GM18519 (cell line): ENCODE data around the gene KIAA1328.

Experiments
- ATAC-seq: cut with Tn5 transposase; IDR thresholded peaks from one replicate; pipeline ENCODE4 v1.9.1; 2021; ENCODE audit warnings: mild to moderate bottlenecking, moderate library complexity; ENCODE audit not compliant: unreplicated experiment, low FRiP score

The KIAA1328 gene

DNA sequence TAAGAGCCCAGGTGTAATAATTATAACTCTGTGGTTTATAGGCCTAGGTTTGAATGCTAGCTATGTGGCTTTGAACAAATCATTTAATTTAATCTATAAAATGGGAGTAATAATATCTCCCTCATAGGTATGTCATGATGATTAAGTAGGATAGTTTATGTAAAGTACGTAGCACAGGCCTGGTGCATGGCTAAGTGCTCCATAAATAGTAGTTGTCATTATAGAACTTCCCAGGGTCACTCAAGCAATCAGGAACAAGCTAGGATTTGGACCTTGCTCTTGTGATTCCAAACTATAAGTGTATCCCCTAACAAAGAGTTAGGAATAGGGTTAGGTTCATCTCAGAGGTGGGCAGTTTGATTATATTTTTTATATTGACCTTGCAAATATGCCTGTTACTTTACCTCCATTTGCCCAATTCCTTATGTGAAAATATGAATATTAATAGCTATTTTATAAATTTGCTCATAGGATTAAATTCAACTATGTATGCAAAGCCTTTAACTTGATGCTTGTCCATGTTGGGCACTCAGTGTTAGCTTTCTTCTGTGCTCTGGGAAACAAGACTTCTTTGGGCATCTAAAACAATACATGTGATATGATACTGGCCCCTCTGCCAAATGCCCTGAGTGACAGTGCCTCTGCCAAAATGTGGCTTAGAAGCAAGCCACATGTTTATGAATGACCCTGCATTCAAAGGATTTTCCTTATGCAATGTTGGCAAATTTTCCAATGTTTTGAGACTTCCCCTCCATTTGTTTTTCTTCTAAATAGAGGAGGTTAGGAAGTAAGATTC is 353.6 kb downstream of the KIAA1328 start:
- ATAC-seq = no peak

DNA sequence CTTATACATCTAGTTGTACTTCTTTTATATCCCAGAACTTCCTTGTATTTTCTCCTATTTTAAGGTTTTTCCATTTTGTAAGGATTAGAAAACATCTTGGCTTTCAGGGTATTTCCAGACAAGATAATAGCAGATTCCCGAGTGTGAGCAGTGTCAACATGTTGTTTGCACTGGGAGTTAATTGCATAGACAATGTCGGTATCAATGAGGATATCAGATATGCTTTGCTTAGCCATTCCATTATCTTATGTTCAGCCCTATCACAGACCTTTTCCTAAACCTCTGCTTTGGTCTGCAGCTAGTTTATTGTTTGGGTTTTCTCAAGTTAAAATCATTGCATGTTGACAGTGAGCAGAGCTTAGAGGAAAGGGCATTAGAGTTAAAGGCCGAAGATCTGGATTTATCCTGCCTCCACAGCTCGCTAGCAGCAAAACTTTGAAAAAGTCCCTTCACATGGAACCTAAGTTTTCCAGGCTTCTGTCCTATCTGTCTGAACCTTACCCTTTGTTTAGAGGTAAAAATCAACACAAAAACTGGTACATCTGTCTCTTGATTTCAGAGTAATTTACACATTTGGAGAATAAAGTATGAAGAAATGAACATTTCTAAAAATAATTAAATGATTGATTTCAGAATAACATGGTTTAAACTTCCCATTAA is 355.4 kb downstream of the KIAA1328 start:
- no peak for ATAC-seq

- no peak for ATAC-seq
These were observed 359.3 kb downstream of the KIAA1328 start for GRCh38 chr18:37188016-37188791.

DNA sequence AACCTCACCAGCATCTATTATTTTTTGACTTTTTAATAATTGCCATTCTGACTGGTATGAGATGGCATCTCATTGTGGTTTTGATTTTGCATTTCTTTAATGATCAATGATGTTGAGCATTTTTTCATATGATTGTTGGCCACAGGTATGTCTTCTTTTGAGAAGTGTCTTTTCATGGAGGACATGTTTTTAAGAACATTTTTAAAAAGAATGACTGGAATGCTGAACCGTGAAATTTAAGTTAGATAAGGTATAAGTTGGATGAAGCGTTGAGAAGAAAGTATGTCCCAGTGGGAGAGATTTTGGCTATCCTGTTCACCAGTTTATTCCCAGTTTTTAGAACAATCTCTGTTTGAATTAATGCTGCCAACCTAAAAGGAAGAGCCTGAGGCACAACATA is 370.8 kb downstream of the KIAA1328 start:
- no peak for ATAC-seq

- ATAC-seq = no peak
These were observed 378.4 kb downstream of the KIAA1328 start for GRCh38 chr18:37207343-37207742.

DNA sequence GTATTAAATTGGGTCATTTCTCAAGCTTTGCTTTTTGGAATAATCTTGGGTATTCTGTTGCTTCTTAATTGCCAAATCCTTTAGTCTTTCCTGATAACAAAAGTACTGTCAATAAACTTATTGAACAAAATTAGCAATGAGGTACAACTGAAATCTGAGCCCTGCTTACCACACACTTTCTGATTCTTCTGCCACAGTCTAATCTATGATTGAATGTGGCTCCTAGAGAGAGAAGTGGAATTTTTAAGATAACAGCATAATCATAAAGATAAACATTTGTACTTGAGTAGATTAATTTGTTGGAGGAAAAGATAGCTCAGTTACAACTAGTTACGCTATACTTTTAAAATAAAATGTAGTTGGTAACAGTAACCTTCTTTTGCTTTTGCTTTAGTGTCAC is 381.9 kb downstream of the KIAA1328 start:
- ATAC-seq = no peak

DNA sequence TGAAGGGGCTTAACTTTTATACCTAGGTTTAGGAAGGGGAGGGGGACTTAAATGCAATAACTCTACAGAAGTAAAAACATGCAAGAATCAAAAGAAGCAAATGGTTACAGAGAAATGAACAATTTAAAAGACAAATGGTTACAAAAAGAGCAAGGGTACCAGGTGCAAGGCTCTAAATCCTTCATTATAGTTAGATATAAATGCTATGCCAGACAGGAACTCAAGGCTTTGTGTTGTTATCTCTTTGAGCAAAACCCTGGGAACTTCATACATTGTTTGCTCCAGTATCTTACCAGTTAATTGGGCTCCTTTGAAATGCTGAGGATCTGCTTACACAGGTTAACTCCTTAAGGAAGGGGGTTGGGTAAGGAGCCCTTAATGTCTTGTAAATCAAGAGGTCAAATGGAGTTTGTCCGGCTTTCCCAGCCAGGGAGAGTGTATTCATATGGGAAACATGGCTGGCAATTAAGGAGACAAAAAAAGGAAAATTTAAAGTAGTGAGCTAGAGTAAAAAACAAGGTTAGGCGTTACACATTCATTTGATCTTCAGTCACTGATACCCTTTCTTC is 389.2 kb downstream of the KIAA1328 start:
- ATAC-seq = no peak

DNA sequence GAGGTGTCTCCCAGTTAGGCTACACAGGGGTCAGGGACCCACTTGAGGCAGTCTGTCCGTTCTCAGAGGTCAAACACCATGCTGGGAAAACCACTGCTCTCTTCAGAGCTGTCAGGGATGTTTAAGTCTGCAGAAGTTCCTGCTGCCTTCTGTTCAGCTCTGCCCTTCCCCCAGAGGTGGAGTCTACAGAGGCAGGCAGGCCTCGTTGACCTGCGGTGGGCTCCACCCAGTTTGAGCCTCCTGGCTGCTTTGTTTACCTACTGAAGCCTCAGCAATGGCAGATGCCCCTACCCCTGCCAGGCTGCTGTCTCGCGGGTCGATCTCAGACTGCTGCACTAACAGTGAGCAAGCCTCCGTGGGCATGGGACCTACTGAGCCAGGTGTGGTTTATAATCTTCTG is 390.3 kb downstream of the KIAA1328 start:
- ATAC-seq = no peak

GRCh38 chr18:37222354-37222998 is 393.5 kb downstream of the KIAA1328 start:
- no peak for ATAC-seq

DNA sequence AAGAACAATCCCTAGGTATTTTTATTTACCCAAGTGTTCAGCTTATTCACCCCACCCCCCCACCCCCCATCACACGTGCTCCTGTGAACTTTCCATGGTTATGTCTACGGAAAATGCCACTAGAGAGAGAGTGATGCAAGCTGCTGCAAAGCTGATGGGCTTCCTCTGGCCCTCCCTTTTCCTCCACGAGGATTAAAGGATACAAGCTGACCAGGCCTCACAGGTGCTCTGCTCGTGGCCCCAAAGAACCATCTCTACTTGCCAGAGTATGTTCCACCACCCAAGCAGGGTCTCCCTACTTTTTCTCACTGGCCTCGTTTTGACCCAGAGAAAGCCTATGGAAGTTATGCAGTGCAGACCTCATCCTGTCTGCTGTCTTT is 394.1 kb downstream of the KIAA1328 start:
- ATAC-seq = no peak

- no peak for ATAC-seq
These were observed 396.4 kb downstream of the KIAA1328 start for GRCh38 chr18:37225279-37225678.

GRCh38 chr18:37230768-37231167 is 401.8 kb downstream of the KIAA1328 start:
- ATAC-seq = no peak

DNA sequence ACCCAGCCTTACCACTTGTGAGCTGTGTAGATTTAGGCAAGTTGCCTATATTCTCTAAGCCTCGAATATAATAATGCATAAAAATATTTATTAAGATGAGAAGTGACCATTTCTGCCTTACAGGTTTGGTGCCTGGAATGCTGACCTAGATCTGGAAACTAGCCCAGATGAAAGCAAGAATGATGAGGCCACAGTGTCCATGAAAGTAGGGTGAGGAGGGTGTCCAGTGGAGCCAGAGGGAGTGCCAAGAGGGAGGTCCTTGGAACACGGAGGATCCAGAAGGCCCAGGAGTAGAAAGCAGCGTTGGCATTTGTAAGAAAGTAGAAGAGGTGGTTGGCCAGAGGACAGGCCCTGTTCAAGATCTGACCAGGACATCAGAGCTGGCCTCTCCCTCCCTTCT is 402.3 kb downstream of the KIAA1328 start:
- ATAC-seq = no peak

- no peak for ATAC-seq
These were observed 406.7 kb downstream of the KIAA1328 start for GRCh38 chr18:37235583-37235982.

DNA sequence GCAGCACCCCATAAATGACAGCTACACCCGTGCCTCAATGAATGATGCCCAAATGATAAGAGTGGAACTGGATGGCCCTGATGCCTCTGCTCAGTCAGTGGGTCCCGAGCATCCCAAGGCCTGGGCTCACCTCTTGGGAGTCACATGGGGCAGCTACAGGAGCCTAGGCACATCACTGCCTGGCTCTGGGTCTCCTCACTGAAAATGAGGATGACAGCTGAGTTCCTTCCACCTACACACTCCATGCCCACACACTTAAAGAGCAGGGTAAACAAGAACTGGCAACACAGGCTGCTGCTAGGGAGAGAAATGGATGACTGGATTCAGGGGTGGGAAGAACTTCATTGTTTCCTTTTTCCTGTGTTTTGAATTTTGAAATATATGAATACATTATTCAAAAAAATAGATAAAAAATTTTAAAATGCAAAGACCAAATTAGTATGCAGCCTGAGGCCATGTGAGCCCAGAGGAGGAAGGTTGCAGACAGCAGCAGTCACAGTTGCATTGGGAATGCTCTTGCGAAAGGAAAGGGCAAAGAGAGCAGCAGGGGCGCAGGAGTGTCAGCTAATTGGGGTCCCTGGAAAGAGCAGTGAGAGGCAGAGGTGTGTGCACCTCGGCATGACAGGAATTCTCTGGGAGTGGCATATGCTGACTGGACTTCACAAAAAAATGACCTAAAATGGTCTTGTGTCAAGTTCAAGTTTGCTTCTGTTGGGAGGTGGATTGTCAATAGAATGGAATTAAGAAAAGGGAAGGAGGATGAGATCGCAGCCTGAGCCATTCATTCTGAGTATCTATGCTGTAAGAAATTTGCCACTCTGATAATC is 409.6 kb downstream of the KIAA1328 start:
- ATAC-seq = no peak

DNA sequence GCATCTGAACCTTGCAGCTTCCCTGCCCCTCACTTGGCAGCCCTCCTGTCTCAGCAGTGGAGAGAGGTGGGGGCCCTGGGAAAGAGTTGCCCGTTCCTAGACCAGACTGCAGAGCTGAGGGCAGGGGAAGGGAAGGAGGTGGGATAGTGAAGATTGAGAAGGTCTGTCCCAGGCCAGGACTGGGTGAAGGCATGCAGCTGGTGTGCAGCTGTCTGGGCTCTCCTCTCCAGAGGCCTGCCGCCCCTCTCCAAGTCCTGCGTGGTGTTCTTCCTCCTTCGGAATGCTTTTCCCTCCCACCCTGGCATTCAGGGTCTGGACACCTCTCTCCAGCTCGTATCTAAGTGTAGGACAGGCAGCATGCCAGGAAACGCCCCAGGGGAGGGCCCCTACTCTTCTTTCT is 413.2 kb downstream of the KIAA1328 start:
- ATAC-seq = no peak

DNA sequence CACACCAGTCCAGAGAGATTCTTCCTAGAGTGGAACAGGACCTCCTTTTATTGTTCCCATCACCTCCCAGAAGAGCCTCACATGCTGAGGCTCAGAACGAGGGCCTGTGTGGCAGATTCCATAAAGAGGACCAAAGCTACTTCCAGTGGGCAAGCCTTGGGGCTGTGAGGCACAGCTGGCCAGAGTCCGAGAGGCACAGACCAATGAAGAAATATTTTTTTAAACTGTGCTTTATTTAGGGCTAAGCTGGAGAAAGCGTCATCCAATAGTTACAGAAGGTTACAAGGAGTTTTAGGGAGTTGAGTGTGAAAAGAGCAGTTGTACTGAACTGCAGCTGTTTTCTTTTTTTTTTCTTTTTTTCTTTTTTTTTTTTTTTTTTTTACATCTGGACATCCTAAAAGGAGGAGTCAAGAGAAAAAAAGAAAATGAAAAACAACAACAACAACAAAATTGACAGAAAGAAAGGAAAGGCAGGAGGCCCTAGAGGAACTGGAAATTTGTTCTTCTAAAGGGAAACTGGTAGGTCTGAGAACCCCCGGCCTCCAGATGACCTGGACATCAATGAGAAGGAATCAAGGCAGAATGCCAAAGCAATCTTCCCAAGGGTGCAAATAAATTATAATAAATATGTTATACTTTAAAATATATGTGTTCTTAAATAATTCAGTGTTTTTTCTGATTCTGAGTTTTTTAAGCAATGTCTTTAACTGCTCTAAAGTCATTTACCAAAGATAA is 414.1 kb downstream of the KIAA1328 start:
- ATAC-seq = no peak

- ATAC-seq = no peak
These were observed 414.8 kb downstream of the KIAA1328 start for GRCh38 chr18:37243741-37244140.

DNA sequence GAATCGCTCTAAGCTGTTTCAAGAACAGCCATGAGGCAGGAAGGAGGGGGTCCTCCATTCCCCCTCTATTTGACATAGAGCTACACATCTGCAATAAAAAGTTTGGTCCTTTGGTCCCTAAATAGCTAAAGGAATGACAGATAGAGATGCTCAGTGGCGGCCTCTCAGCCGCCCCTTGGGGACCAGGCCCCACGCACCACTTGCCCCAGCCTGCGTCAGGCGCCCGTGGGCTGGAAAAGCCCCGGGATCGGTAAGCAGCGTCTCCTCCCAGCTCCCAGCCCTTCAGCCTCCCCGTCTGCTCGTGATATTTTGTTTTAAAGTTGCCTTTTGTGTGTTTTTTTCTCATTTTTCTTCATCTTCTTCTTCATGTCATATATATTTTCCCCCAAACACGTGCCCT is 415.7 kb downstream of the KIAA1328 start:
- no peak for ATAC-seq
